Lower leg skin (tissue), 3 donors: ENCODE results near the gene CHST8.

Experiments
- POLR2A ChIP-seq, 2 donors: fragments of 450-650 bp; IDR thresholded peaks; one replicate each; pipeline ENCODE4 v1.6.1; 2016 to 2017; ENCODE audit warnings: antibody characterized with exemption in 2 of 2, mild to moderate bottlenecking in 1 of 2, moderate library complexity in 1 of 2
- TF ChIP-seq, protein P1 (sequence below), 3 donors: fragments of 450-650 bp; IDR thresholded peaks; one replicate each; pipeline ENCODE4 v1.5.1; 2016; ENCODE audit warnings: antibody characterized with exemption in 3 of 3, mild to moderate bottlenecking in 3 of 3, moderate library complexity in 2 of 3

GRCh38 chr19:33674626-33675367 is 53.0 kb downstream of the CHST8 start:
- TF ChIP-seq, protein P1, sequence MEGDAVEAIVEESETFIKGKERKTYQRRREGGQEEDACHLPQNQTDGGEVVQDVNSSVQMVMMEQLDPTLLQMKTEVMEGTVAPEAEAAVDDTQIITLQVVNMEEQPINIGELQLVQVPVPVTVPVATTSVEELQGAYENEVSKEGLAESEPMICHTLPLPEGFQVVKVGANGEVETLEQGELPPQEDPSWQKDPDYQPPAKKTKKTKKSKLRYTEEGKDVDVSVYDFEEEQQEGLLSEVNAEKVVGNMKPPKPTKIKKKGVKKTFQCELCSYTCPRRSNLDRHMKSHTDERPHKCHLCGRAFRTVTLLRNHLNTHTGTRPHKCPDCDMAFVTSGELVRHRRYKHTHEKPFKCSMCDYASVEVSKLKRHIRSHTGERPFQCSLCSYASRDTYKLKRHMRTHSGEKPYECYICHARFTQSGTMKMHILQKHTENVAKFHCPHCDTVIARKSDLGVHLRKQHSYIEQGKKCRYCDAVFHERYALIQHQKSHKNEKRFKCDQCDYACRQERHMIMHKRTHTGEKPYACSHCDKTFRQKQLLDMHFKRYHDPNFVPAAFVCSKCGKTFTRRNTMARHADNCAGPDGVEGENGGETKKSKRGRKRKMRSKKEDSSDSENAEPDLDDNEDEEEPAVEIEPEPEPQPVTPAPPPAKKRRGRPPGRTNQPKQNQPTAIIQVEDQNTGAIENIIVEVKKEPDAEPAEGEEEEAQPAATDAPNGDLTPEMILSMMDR (IDR thresholded peaks at IDR 0.05), result no peak
- TF ChIP-seq POLR2A (IDR thresholded peaks at IDR 0.05), result no peak
